Ishikawa (cell line): ENCODE measurements around the gene NDUFB10.

ENCODE experiments used
- CEBPB ChIP-seq: IDR thresholded peaks from 2 replicates; pipeline ENCODE4 v1.6.1; 2012
- CREB1 ChIP-seq: IDR thresholded peaks from 2 replicates; pipeline ENCODE4 v1.6.1; 2012; ENCODE audit warnings: low read depth
- EGR1 ChIP-seq: IDR thresholded peaks from 2 replicates; pipeline ENCODE4 v1.6.1; 2012
- EP300 ChIP-seq: IDR thresholded peaks from 2 replicates; pipeline ENCODE4 v1.6.1; 2012; ENCODE audit warnings: borderline replicate concordance
- FOXM1 ChIP-seq: IDR thresholded peaks from 2 replicates; pipeline ENCODE4 v1.6.1; 2012; ENCODE audit warnings: low read depth, borderline replicate concordance
- MAX ChIP-seq: IDR thresholded peaks from 2 replicates; pipeline ENCODE4 v1.6.1; 2012
- NFIC ChIP-seq: IDR thresholded peaks from 2 replicates; pipeline ENCODE4 v1.6.1; 2012
- RAD21 ChIP-seq: IDR thresholded peaks from 2 replicates; pipeline ENCODE4 v1.6.1; 2012; ENCODE audit warnings: low read depth
- REST ChIP-seq: IDR thresholded peaks from 2 replicates; pipeline ENCODE4 v1.6.1; 2012; ENCODE audit warnings: low read depth, mild to moderate bottlenecking
- TAF1 ChIP-seq: IDR thresholded peaks from 2 replicates; pipeline ENCODE4 v1.6.1; 2012; ENCODE audit warnings: low read depth, mild to moderate bottlenecking
- TCF12 ChIP-seq: IDR thresholded peaks from 2 replicates; pipeline ENCODE4 v1.6.1; 2012; ENCODE audit warnings: low read depth
- TEAD4 ChIP-seq: IDR thresholded peaks from 2 replicates; pipeline ENCODE4 v1.6.1; 2012
- USF1 ChIP-seq: IDR thresholded peaks from 2 replicates; pipeline ENCODE4 v1.6.1; 2012
- YY1 ChIP-seq: IDR thresholded peaks from 2 replicates; pipeline ENCODE4 v1.6.1; 2012; ENCODE audit warnings: low read depth
- ZBTB7A ChIP-seq: IDR thresholded peaks from 2 replicates; pipeline ENCODE4 v1.6.1; 2012; ENCODE audit warnings: low read depth

The NDUFB10 gene

GRCh38 chr16:1922357-1922756 is 37.0 kb upstream of the NDUFB10 start:
- TF ChIP-seq ZBTB7A, result no peak
- TF ChIP-seq MAX, result no peak
- TF ChIP-seq CREB1, result no peak
- TF ChIP-seq TCF12, result no peak
- no peak for TF ChIP-seq YY1
- TF ChIP-seq USF1, result no peak
- TF ChIP-seq EP300, result no peak
- TF ChIP-seq TAF1, result no peak
- TF ChIP-seq FOXM1, result no peak
- TF ChIP-seq TEAD4, result no peak
- TF ChIP-seq REST, result no peak
- TF ChIP-seq RAD21, result no peak

DNA sequence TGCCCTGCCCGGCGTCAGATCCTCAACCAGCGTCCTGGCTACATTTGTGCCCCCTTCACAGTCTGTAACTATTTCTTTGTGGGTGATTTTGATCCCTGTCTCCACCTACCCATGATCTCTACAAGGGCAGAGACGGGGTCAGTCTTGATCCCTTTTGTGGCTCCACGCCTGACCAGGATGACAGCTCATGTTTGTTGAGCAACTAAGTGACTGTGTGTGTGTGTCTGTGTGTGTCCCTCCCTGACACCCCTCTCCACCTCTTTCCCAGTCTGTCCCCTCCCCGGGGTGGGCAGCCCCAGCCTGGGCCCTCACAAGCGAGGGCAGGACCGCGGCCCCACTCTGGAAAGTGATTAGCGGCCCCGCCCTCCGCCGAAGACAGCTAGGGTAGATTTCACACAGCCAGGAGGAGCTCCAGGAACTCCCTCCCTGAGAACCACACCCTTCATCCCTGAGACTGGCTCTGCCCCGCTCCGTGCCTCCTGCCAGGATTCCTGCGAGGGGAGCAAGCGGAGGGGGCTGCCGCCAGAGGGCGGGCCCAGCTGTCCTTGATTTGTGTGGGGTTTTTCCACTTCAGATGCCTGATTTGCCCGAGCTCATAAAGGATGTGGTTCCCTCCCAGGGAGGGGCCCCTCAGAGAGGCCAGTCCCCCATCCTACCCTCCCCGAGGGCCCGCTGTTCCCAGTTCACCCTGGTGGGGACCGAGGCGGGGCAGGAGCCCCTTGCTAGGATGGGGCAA is 35.9 kb upstream of the NDUFB10 start:
- TF ChIP-seq EGR1 (no peak), MAX (no peak), REST (no peak), RAD21 (no peak), CEBPB (no peak), EP300 (no peak), ZBTB7A (no peak), CREB1 (no peak), TCF12 (no peak), USF1 (no peak), FOXM1 (no peak), YY1 (no peak), NFIC (no peak), TAF1 (no peak), TEAD4 (no peak)

- TF ChIP-seq RAD21, result no peak
These were observed 35.2 kb upstream of the NDUFB10 start for GRCh38 chr16:1924095-1924494.

- TF ChIP-seq TAF1 (no peak), USF1 (no peak)
These were observed 33.1 kb upstream of the NDUFB10 start for GRCh38 chr16:1926271-1926670.

- TF ChIP-seq MAX (no peak), CREB1 (no peak), EGR1 (0 out of 2 replicates have a peak, but pooled peaks have one; percentile 6)
These were observed 30.2 kb upstream of the NDUFB10 start for GRCh38 chr16:1929105-1929504.

DNA sequence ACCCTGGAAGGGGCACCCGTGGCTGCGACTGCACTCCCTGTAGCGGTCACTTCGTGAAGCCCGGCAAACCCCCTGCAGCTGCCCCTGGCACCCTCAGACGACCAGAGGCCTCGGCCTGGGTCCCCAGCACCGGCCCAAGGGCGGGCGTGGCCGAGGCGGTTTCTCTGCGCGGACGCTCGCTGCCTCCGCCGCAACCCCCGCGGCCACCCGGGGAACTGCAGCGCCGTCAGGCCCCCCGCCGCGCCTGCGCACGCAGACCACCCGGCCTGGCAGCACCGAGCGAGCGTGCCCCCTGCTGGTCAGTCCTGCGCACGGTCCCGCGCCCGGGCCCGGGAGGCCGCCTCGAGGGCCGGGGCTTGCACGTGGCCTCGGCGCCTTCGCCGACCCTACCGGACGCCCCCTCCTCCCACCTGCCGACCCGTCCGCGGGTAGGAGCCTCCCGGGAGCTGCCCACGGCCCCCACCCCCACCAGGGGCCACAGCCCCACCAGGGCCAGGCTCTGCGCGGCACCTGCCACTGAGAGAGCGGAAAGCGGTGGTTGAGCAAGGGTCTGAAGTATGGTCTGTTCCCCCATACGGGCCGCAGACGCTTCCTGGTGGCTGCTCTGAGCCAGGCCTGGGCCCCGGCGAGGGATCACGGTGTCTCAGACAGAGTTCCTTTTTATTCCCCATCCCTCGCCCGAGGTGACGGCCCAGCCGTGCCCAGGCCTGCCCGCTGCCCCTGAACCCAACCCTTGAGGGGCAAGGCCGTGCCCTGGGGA is 29.6 kb upstream of the NDUFB10 start:
- TF ChIP-seq FOXM1 (no peak), MAX (peak; percentile 95), TAF1 (peak; percentile 42; the same call in 1 of the 2 replicates), CREB1 (no peak), YY1 (0 out of 2 replicates have a peak, but pooled peaks have one; percentile 18), EP300 (peak; percentile 51; the same call in 1 of the 2 replicates), RAD21 (peak; percentile 89), USF1 (peak; percentile 28; the same call in 1 of the 2 replicates), CEBPB (no peak)
